ENCODE data around the gene SORBS1. TPM values are rescaled to one million over a fixed set of nuclear protein-coding genes. Genes with fewer than 3 reads are reported as not detected.

SORBS1 gene
- total and polyA plus RNA-seq, 4 donors = 33.2 to 71.3 (median 44.1) TPM

GRCh38 chr10:95375418-95375817, 185.8 kb downstream of the SORBS1 start:
- TF ChIP-seq NR2F2 (IDR thresholded peaks at IDR 0.05) (no peak), RAD21 (IDR thresholded peaks at IDR 0.05) (no peak), JUND (IDR thresholded peaks at IDR 0.05) (no peak), REST (IDR thresholded peaks at IDR 0.05) (no peak), TAF1 (conservative IDR thresholded peaks at IDR 0.05) (no peak), HNF4G (IDR thresholded peaks at IDR 0.05) (no peak), ATF3 (IDR thresholded peaks at IDR 0.05) (no peak), YY1 (IDR thresholded peaks at IDR 0.05) (no peak), FOXA1 (IDR thresholded peaks at IDR 0.05) (no peak), RXRA (IDR thresholded peaks at IDR 0.05) (no peak), CTCF (IDR thresholded peaks at IDR 0.05; ENCODE audit: low read depth, low read length, missing input control) (no peak)
- TF ChIP-seq, protein P1, sequence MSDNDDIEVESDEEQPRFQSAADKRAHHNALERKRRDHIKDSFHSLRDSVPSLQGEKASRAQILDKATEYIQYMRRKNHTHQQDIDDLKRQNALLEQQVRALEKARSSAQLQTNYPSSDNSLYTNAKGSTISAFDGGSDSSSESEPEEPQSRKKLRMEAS (IDR thresholded peaks at IDR 0.05) = no peak

GRCh38 chr10:95374597-95375209, 186.5 kb downstream of the SORBS1 start:
- Histone ChIP-seq H3K9ac (ENCODE audit: low read depth in 1 of 2, low read length in 2 of 2) (no peak overlapping the region), H3K27me3 (ENCODE audit: control insufficient read depth in 4 of 4, insufficient read depth in 4 of 4, low read length in 3 of 4) (no peaks in the 10 kb centered on the region), H3K9me3 (ENCODE audit: control insufficient read depth in 4 of 4, low read length in 3 of 4) (no peaks in the 10 kb centered on the region), H3K36me3 (ENCODE audit: control insufficient read depth in 4 of 4, insufficient read depth in 3 of 4, low read depth in 1 of 4, low read length in 3 of 4) (peaks cover 2 to 13% (median 6%) of the 10 kb centered on the region in 4 donors), H3K27ac (ENCODE audit: low read depth in 1 of 2, low read length in 2 of 2) (no peak overlapping the region), H3K4me3 (ENCODE audit: low read depth in 1 of 3, low read length in 3 of 3) (no peak overlapping the region), H3K4me1 (ENCODE audit: control insufficient read depth in 4 of 4, insufficient read depth in 4 of 4, low read length in 3 of 4) (peaks cover 0 to 13% (median 4%) of the 10 kb centered on the region in 4 donors)
- peak; percentile 85 for DNase-seq (ENCODE audit: low spot score)
- WGBS = 24% methylated on average over 5 of the region's 5 CpGs
- TF ChIP-seq, protein P1 (IDR thresholded peaks at IDR 0.05) = no peak
- TF ChIP-seq HNF4A (conservative IDR thresholded peaks at IDR 0.05) (peak in 1 of 2 donors; percentile 12), RAD21 (IDR thresholded peaks at IDR 0.05) (peak; percentile 94 to 99), CTCF (IDR thresholded peaks at IDR 0.05; ENCODE audit: low read depth, low read length, missing input control) (peak; percentile 89)

More at GRCh38 chr10:95375418-95375817, 185.8 kb downstream of the SORBS1 start:
- 94% methylated on average over 1 of the region's 1 CpG for WGBS
- no peak overlapping the region for H3K4me3 ChIP-seq (ENCODE audit: low read depth in 1 of 3, low read length in 3 of 3)
- H3K27me3 ChIP-seq (ENCODE audit: control insufficient read depth in 4 of 4, insufficient read depth in 4 of 4, low read length in 3 of 4) = no peaks in the 10 kb centered on the region
- no peak overlapping the region for H3K27ac ChIP-seq (ENCODE audit: low read depth in 1 of 2, low read length in 2 of 2)
- DNase-seq (ENCODE audit: low spot score) = no peak
- H3K9ac ChIP-seq (ENCODE audit: low read depth in 1 of 2, low read length in 2 of 2) = no peak overlapping the region
- H3K9me3 ChIP-seq (ENCODE audit: control insufficient read depth in 4 of 4, low read length in 3 of 4) = no peaks in the 10 kb centered on the region
- peaks cover 0 to 13% (median 4%) of the 10 kb centered on the region in 4 donors for H3K4me1 ChIP-seq (ENCODE audit: control insufficient read depth in 4 of 4, insufficient read depth in 4 of 4, low read length in 3 of 4)
- peaks cover 2 to 20% (median 14%) of the 10 kb centered on the region in 4 donors for H3K36me3 ChIP-seq (ENCODE audit: control insufficient read depth in 4 of 4, insufficient read depth in 3 of 4, low read depth in 1 of 4, low read length in 3 of 4)

All from liver (tissue), 9 donors.